ENCODE measurements around the gene TRIM10. TPM values are rescaled to one million over a fixed set of nuclear protein-coding genes. Genes with fewer than 3 reads are reported as not detected.
A peak's percentile ranks its signal among the peaks of the same experiment; 100 is the strongest.

Gene TRIM10
- total and polyA plus RNA-seq, 2 experiments from 2014 or later = 0.11 TPM; not detected in 1

- no peaks in the 10 kb centered on the region for H3K4me1 ChIP-seq (ENCODE audit: insufficient read depth)
- no peak overlapping the region for H2AFZ ChIP-seq
- H3K27me3 ChIP-seq (replicated peaks; ENCODE audit: insufficient read depth) = peaks cover 40% of the 10 kb centered on the region
- H4K20me1 ChIP-seq (ENCODE audit: insufficient read depth) = no peaks in the 10 kb centered on the region
- H3K4me3 ChIP-seq = no peak overlapping the region
- WGBS, 2 experiments (ENCODE audit: low coverage in 1 of 2, low lambda C conversion rate in 2 of 2, missing lambda C conversion rate in 2 of 2) = 33 to 39% methylated on average over 1 of the region's 1 CpG
- DNase-seq = no peak
- no peaks in the 10 kb centered on the region for H3K36me3 ChIP-seq (ENCODE audit: low read depth)
- in situ Hi-C loops (cut with MboI) = no loop called here
- no peak for TF ChIP-seq EZH2phosphoT487 (IDR thresholded peaks at IDR 0.05; ENCODE audit: insufficient read depth, low read depth)
- TF ChIP-seq EZH2 (IDR thresholded peaks at IDR 0.05; ENCODE audit: insufficient read depth, poor library complexity, severe bottlenecking) = no peak
- no peak overlapping the region for H3K27ac ChIP-seq
- no peaks in the 10 kb centered on the region for H3K9me3 ChIP-seq (ENCODE audit: low read depth)
- no peaks in the 10 kb centered on the region for H3K9me2 ChIP-seq (ENCODE audit: insufficient read depth)
- no peak overlapping the region for H3K4me2 ChIP-seq (ENCODE audit: unreplicated experiment)
- no peak overlapping the region for H3K9ac ChIP-seq
- H3F3A ChIP-seq (ENCODE audit: insufficient read depth) = no peaks in the 10 kb centered on the region
- H3K79me2 ChIP-seq (ENCODE audit: insufficient read depth) = no peaks in the 10 kb centered on the region
Measured at GRCh38 chr6:30178837-30179236, 17.8 kb upstream of the TRIM10 start.

GRCh38 chr6:30175765-30176164 is 14.8 kb upstream of the TRIM10 start:
- in situ Hi-C loops (cut with MboI) = no loop called here
- WGBS, 2 experiments (ENCODE audit: low coverage in 1 of 2, low lambda C conversion rate in 2 of 2, missing lambda C conversion rate in 2 of 2) = 11 to 15% methylated on average over 2 of the region's 2 CpGs
- Histone ChIP-seq H2AFZ (no peak overlapping the region), H3K79me2 (ENCODE audit: insufficient read depth) (no peaks in the 10 kb centered on the region), H3K4me1 (ENCODE audit: insufficient read depth) (no peaks in the 10 kb centered on the region), H3F3A (ENCODE audit: insufficient read depth) (no peaks in the 10 kb centered on the region), H3K36me3 (ENCODE audit: low read depth) (no peaks in the 10 kb centered on the region), H3K4me3 (no peak overlapping the region), H3K27ac (no peak overlapping the region), H4K20me1 (ENCODE audit: insufficient read depth) (no peaks in the 10 kb centered on the region), H3K27me3 (replicated peaks; ENCODE audit: insufficient read depth) (peaks cover 71% of the 10 kb centered on the region), H3K9me3 (ENCODE audit: low read depth) (no peaks in the 10 kb centered on the region), H3K4me2 (ENCODE audit: unreplicated experiment) (no peak overlapping the region), H3K9me2 (ENCODE audit: insufficient read depth) (no peaks in the 10 kb centered on the region), H3K9ac (no peak overlapping the region)
- no peak for DNase-seq
- no peak for TF ChIP-seq EZH2 (IDR thresholded peaks at IDR 0.05; ENCODE audit: insufficient read depth, poor library complexity, severe bottlenecking)
- no peak for TF ChIP-seq EZH2phosphoT487 (IDR thresholded peaks at IDR 0.05; ENCODE audit: insufficient read depth, low read depth)

GRCh38 chr6:30172681-30173080 is 11.7 kb upstream of the TRIM10 start:
- no peak overlapping the region for H3K4me2 ChIP-seq (ENCODE audit: unreplicated experiment)
- H3K9me3 ChIP-seq (ENCODE audit: low read depth) = no peaks in the 10 kb centered on the region
- peaks cover 93% of the 10 kb centered on the region for H3K27me3 ChIP-seq (replicated peaks; ENCODE audit: insufficient read depth)
- no peaks in the 10 kb centered on the region for H3K79me2 ChIP-seq (ENCODE audit: insufficient read depth)
- TF ChIP-seq EZH2phosphoT487 (IDR thresholded peaks at IDR 0.05; ENCODE audit: insufficient read depth, low read depth) (no peak), EZH2 (IDR thresholded peaks at IDR 0.05; ENCODE audit: insufficient read depth, poor library complexity, severe bottlenecking) (no peak)
- H2AFZ ChIP-seq = no peak overlapping the region
- no peaks in the 10 kb centered on the region for H3K9me2 ChIP-seq (ENCODE audit: insufficient read depth)
- no peaks in the 10 kb centered on the region for H4K20me1 ChIP-seq (ENCODE audit: insufficient read depth)
- H3K27ac ChIP-seq = no peak overlapping the region
- 69 to 74% methylated on average over 4 of the region's 4 CpGs for WGBS, 2 experiments (ENCODE audit: low coverage in 1 of 2, low lambda C conversion rate in 2 of 2, missing lambda C conversion rate in 2 of 2)
- no peak overlapping the region for H3K9ac ChIP-seq
- no peak overlapping the region for H3K4me3 ChIP-seq
- in situ Hi-C loops (cut with MboI) = no loop called here
- no peaks in the 10 kb centered on the region for H3F3A ChIP-seq (ENCODE audit: insufficient read depth)
- no peaks in the 10 kb centered on the region for H3K36me3 ChIP-seq (ENCODE audit: low read depth)
- H3K4me1 ChIP-seq (ENCODE audit: insufficient read depth) = no peaks in the 10 kb centered on the region
- DNase-seq = peak; percentile 40

- no peaks in the 10 kb centered on the region for H3K9me3 ChIP-seq (ENCODE audit: low read depth)
- peak overlapping the region; percentile 22; the same call in 1 of the 2 replicates for H2AFZ ChIP-seq
- no peaks in the 10 kb centered on the region for H3F3A ChIP-seq (ENCODE audit: insufficient read depth)
- H3K4me2 ChIP-seq (ENCODE audit: unreplicated experiment) = no peak overlapping the region
- TF ChIP-seq EZH2phosphoT487 (IDR thresholded peaks at IDR 0.05; ENCODE audit: insufficient read depth, low read depth) (0 out of 2 replicates have a peak, but pooled peaks have one; percentile 29), EZH2 (IDR thresholded peaks at IDR 0.05; ENCODE audit: insufficient read depth, poor library complexity, severe bottlenecking) (peak; percentile 73)
- H3K9me2 ChIP-seq (ENCODE audit: insufficient read depth) = no peaks in the 10 kb centered on the region
- H3K4me1 ChIP-seq (ENCODE audit: insufficient read depth) = no peaks in the 10 kb centered on the region
- H3K79me2 ChIP-seq (ENCODE audit: insufficient read depth) = no peaks in the 10 kb centered on the region
- no peaks in the 10 kb centered on the region for H4K20me1 ChIP-seq (ENCODE audit: insufficient read depth)
- peaks cover 92% of the 10 kb centered on the region for H3K27me3 ChIP-seq (replicated peaks; ENCODE audit: insufficient read depth)
- H3K27ac ChIP-seq = no peak overlapping the region
- DNase-seq = peak; percentile 43
- in situ Hi-C loops (cut with MboI) = no loop called here
- 6 to 7% methylated on average over 58 to 59 of the region's 62 CpGs for WGBS, 2 experiments (ENCODE audit: low coverage in 1 of 2, low lambda C conversion rate in 2 of 2, missing lambda C conversion rate in 2 of 2)
- no peak overlapping the region for H3K9ac ChIP-seq
- 0 out of 2 replicates have a peak overlapping the region, but pooled peaks have one; percentile 1 for H3K4me3 ChIP-seq
- no peaks in the 10 kb centered on the region for H3K36me3 ChIP-seq (ENCODE audit: low read depth)
Measured at GRCh38 chr6:30171677-30172471, 10.9 kb upstream of the TRIM10 start.
